ENCODE results near the gene ARL14EPL.

DNA sequence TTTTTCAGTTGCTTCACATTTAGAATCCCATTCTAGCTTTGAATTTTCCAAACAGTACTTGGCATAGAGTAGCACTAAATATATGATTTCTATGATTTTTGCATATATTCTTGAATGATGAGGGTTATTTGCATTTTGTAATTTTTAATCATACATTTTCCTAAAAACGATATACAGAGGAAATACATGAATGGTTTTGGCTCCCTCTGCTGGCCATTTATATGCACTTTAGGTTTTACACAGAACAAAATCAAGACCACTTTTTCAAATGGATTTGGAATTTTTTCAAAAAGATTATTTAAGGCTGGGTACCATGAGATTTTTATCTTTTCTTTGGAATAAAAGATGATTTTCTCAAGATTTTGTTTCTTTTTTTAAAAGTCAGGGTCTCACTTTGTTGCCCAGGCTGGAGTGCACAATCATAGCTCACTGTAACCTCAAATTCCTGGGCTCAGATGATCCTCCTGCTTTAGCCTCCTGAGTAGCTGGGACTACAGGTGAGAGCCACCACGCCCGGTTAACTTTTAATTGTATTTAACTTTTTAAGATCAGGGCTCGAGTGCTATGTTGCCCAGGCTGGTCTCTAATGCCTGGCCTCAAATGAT, 35.9 kb downstream of the ARL14EPL start:
- TF ChIP-seq, protein P1, sequence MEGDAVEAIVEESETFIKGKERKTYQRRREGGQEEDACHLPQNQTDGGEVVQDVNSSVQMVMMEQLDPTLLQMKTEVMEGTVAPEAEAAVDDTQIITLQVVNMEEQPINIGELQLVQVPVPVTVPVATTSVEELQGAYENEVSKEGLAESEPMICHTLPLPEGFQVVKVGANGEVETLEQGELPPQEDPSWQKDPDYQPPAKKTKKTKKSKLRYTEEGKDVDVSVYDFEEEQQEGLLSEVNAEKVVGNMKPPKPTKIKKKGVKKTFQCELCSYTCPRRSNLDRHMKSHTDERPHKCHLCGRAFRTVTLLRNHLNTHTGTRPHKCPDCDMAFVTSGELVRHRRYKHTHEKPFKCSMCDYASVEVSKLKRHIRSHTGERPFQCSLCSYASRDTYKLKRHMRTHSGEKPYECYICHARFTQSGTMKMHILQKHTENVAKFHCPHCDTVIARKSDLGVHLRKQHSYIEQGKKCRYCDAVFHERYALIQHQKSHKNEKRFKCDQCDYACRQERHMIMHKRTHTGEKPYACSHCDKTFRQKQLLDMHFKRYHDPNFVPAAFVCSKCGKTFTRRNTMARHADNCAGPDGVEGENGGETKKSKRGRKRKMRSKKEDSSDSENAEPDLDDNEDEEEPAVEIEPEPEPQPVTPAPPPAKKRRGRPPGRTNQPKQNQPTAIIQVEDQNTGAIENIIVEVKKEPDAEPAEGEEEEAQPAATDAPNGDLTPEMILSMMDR (IDR thresholded peaks at IDR 0.05) = peak; percentile 18 to 80 (median 70)
- no peak for TF ChIP-seq POLR2A (IDR thresholded peaks at IDR 0.05)
